Measurements from ENCODE around the gene GABRR3.

The GABRR3 gene

GRCh38 chr3:97970156-97970555, 65.0 kb downstream of the GABRR3 start:
- no peak for TF ChIP-seq CTCF (IDR thresholded peaks at IDR 0.05; ENCODE audit: insufficient read depth, low read depth, low read length, missing control alignments)
- no peak for DNase-seq (ENCODE audit: low read depth)
- H3K4me3 ChIP-seq (ENCODE audit: low read depth, low read length) = peak overlapping the region; percentile 9; the same call in 1 of the 2 replicates

DNA sequence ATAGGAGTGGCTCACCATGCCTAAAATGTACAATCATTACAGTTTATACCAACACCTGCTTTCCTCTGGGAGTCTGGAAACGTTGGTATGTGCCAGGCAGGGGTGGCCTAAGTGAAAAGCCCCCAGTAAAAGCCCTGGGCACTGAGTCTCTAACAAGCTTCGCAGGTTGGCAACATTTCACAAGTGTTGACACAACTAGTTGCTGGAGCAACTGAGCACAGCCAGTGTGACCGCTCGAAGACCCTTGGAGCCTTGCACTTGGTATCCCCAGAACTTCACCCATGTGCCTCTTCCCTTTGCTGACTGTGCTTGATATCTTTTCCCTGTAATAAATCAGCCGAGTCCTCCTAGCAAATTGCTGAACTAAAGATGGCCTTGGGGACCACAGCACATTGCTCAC, 65.6 kb downstream of the GABRR3 start:
- no peak overlapping the region for H3K4me3 ChIP-seq (ENCODE audit: low read depth, low read length)
- DNase-seq (ENCODE audit: low read depth) = no peak
- TF ChIP-seq CTCF (IDR thresholded peaks at IDR 0.05; ENCODE audit: insufficient read depth, low read depth, low read length, missing control alignments) = no peak

DNA sequence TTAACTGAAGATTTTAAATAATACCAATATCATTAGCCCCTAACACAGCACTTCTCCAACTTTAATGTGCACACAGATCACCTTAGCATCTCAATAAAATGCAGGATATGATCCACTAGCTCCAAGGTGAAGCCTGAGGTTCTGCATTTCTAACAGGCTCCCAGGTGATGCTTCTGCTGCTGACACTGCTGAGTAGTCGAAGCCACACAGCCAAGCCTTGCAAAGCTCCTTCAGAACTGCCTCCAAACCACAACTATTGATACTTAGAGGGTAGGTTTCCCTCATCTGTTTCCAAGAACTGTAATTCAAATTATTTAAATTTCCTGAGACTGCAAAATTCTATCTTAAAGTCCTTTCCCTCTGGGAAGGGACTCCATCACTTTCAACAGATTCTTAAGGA, 66.7 kb downstream of the GABRR3 start:
- no peak overlapping the region for H3K4me3 ChIP-seq (ENCODE audit: low read depth, low read length)
- no peak for TF ChIP-seq CTCF (IDR thresholded peaks at IDR 0.05; ENCODE audit: insufficient read depth, low read depth, low read length, missing control alignments)
- no peak for DNase-seq (ENCODE audit: low read depth)

- no peak for DNase-seq (ENCODE audit: low read depth)
- no peak for TF ChIP-seq CTCF (IDR thresholded peaks at IDR 0.05; ENCODE audit: insufficient read depth, low read depth, low read length, missing control alignments)
- H3K4me3 ChIP-seq (ENCODE audit: low read depth, low read length) = no peak overlapping the region
These were observed 67.1 kb downstream of the GABRR3 start for GRCh38 chr3:97967966-97968365.

DNA sequence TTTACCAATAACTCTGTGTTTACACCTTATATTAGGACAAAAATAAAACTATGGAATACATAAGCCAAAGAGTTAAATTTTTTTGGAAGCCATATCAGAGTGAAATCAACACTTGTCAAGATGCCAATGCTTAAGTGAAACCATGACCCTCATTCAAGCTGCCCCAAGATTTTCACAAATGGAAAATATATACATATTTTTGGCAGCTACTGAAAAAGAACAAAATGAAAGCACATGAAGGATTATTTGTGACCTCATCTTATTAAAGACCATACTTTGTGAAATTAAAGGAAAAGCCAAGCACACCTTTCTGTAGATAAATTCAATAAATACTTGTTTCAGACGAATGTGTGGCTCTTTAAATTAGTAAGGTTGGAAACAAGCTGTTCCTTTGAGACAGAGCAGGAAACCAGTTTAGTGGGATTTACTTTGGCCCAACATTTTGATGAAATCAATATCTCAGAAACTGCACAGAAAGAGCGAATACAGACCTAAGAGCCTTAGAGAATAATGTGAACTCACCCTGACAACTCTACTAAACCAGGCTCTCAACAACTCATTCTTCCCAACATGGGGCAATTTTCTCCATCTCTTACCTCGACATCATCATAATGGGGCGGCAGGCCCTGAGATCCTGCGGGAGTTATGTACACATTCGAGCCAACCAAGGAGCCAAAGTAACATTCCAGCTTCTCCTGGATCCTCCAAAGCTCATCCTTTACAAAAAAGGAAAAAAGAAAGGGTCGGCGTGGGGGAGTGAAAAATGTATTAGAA, 73.9 kb downstream of the GABRR3 start:
- no peak for TF ChIP-seq CTCF (IDR thresholded peaks at IDR 0.05; ENCODE audit: insufficient read depth, low read depth, low read length, missing control alignments)
- no peak for DNase-seq (ENCODE audit: low read depth)

GRCh38 chr3:97960551-97960950, 74.6 kb downstream of the GABRR3 start:
- TF ChIP-seq CTCF (IDR thresholded peaks at IDR 0.05; ENCODE audit: insufficient read depth, low read depth, low read length, missing control alignments) = no peak
- H3K4me3 ChIP-seq (ENCODE audit: low read depth, low read length) = no peak overlapping the region

More for the DNA sequence above, 73.9 kb downstream of the GABRR3 start:
- H3K4me3 ChIP-seq (ENCODE audit: low read depth, low read length) = no peak overlapping the region

GRCh38 chr3:97959872-97960271, 75.2 kb downstream of the GABRR3 start:
- no peak for TF ChIP-seq CTCF (IDR thresholded peaks at IDR 0.05; ENCODE audit: insufficient read depth, low read depth, low read length, missing control alignments)
- H3K4me3 ChIP-seq (ENCODE audit: low read depth, low read length) = no peak overlapping the region
- no peak for DNase-seq (ENCODE audit: low read depth)

More at GRCh38 chr3:97960551-97960950, 74.6 kb downstream of the GABRR3 start:
- DNase-seq (ENCODE audit: low read depth) = no peak
